ENCODE measurements around the gene SLC49A3. TPM values are rescaled to one million over a fixed set of nuclear protein-coding genes. Genes with fewer than 3 reads are reported as not detected.

Gene SLC49A3
- total and polyA plus RNA-seq, 9 donors = 0.43 to 5.2 (median 2.1) TPM

GRCh38 chr4:717601-718320 is 28.8 kb upstream of the SLC49A3 start:
- H3K27me3 ChIP-seq = no peaks in the 10 kb centered on the region
- TF ChIP-seq POLR2A (IDR thresholded peaks at IDR 0.05) = no peak
- no peak for TF ChIP-seq EP300 (IDR thresholded peaks at IDR 0.05)
- TF ChIP-seq, protein P1, sequence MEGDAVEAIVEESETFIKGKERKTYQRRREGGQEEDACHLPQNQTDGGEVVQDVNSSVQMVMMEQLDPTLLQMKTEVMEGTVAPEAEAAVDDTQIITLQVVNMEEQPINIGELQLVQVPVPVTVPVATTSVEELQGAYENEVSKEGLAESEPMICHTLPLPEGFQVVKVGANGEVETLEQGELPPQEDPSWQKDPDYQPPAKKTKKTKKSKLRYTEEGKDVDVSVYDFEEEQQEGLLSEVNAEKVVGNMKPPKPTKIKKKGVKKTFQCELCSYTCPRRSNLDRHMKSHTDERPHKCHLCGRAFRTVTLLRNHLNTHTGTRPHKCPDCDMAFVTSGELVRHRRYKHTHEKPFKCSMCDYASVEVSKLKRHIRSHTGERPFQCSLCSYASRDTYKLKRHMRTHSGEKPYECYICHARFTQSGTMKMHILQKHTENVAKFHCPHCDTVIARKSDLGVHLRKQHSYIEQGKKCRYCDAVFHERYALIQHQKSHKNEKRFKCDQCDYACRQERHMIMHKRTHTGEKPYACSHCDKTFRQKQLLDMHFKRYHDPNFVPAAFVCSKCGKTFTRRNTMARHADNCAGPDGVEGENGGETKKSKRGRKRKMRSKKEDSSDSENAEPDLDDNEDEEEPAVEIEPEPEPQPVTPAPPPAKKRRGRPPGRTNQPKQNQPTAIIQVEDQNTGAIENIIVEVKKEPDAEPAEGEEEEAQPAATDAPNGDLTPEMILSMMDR (IDR thresholded peaks at IDR 0.05) = no peak
- H3K36me3 ChIP-seq = no peaks in the 10 kb centered on the region
- intact Hi-C loops (cut with DNase I) = no loop called here
- H3K4me1 ChIP-seq (ENCODE audit: insufficient read depth) = peaks cover 21% of the 10 kb centered on the region
- DNase-seq = no peak
- H3K27ac ChIP-seq = no peak overlapping the region
- no peaks in the 10 kb centered on the region for H3K9me3 ChIP-seq
- no peak overlapping the region for H3K4me3 ChIP-seq
- 81 to 85% (median 82%) methylated on average over 30 to 34 of the region's 34 CpGs for WGBS, 3 donors

DNA sequence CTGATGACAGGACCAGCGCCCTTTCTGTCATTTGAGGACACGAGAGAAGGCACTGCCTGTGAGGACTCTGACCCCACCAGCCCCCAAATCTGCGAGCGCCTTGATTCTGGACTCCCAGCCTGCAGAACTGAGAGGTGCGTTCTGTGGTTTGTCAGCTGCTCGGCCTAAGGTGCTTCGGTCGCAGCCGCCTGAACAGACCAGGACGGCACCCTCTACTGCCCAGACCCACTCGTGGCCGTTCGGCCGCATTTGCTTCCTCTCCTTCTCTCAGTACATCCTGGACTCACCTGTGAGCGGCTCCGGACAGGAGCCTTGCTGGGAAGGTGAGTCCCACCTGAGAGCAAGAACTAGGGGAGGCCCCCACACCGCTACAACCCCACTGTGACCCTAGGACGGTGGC is 25.1 kb upstream of the SLC49A3 start:
- no peaks in the 10 kb centered on the region for H3K9me3 ChIP-seq
- H3K36me3 ChIP-seq = no peaks in the 10 kb centered on the region
- H3K27ac ChIP-seq = no peak overlapping the region
- no peak for TF ChIP-seq EP300 (IDR thresholded peaks at IDR 0.05)
- TF ChIP-seq, protein P1 (IDR thresholded peaks at IDR 0.05) = no peak
- TF ChIP-seq POLR2A (IDR thresholded peaks at IDR 0.05) = no peak
- no peak overlapping the region for H3K4me3 ChIP-seq
- intact Hi-C loops (cut with DNase I) = no loop called here
- H3K4me1 ChIP-seq (ENCODE audit: insufficient read depth) = peaks cover 4% of the 10 kb centered on the region
- no peaks in the 10 kb centered on the region for H3K27me3 ChIP-seq
- no peak for DNase-seq
- 87 to 89% (median 88%) methylated on average over 18 of the region's 18 CpGs for WGBS, 3 donors

DNA sequence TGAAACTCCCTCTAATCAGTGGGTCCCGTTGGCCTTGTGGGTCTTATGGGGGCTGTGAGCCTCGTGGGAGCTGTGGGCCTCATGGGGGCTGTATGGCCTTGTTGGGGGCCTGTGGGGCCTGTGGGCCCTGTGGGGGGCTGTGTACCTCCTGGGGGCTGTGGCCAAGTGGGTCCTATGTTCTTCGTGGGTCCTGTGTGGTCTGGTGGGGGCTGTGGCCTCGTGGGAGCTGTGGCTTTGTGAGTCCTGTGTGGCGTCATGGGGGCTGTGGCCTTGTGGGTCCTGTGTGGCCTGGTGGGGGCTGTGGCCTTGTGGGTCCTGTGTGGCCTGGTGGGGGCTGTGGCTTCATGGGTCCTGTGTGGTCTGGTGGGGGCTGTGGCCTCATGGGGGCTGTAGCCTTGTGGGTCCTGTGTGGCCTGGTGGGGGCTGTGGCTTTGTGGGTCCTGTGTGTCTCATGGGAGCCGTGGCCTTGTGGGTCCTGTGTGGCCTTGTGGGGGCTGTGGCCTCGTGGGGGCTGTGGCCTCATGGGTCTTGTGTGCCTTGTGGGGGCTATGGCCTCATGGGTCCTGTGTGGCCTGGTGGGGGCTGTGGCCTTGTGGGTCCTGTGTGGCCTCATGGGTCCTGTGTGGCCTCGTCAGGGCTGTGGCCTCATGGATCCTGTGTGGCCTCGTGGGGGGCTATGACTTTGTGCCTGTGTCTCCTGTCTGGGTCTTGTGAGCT is 24.1 kb upstream of the SLC49A3 start:
- intact Hi-C loops (cut with DNase I) = no loop called here
- peaks cover 12% of the 10 kb centered on the region for H3K4me1 ChIP-seq (ENCODE audit: insufficient read depth)
- no peaks in the 10 kb centered on the region for H3K36me3 ChIP-seq
- H3K4me3 ChIP-seq = no peak overlapping the region
- TF ChIP-seq, protein P1 (IDR thresholded peaks at IDR 0.05) = no peak
- TF ChIP-seq EP300 (IDR thresholded peaks at IDR 0.05) (no peak), POLR2A (IDR thresholded peaks at IDR 0.05) (no peak)
- no peaks in the 10 kb centered on the region for H3K9me3 ChIP-seq
- 51 to 79% (median 69%) methylated on average over 2 to 9 of the region's 9 CpGs for WGBS, 3 donors
- no peak overlapping the region for H3K27ac ChIP-seq
- no peak for DNase-seq
- no peaks in the 10 kb centered on the region for H3K27me3 ChIP-seq

DNA sequence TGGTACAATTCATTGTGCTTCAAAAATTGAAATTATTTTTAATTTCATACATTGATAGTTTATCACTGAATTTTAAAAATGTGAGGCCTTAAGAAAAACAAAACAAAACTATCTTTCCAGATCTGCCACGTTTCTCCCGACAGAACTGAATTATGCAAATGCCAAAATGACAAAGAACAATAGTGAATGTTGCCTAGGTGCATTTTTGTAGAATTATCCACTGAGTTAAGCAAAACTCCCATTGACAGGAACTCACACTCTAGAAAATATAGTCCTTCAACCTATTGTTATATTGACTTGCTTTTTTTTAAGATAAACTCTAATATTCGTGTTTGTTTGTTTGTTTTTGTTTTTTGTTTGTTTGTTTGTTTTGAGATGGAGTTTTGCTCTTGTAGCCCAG is 23.1 kb upstream of the SLC49A3 start:
- WGBS, 3 donors = 36 to 55% (median 39%) methylated on average over 3 of the region's 3 CpGs
- intact Hi-C loops (cut with DNase I) = no loop called here

More for the DNA sequence above, 23.1 kb upstream of the SLC49A3 start:
- Histone ChIP-seq H3K27ac (no peak overlapping the region), H3K4me1 (ENCODE audit: insufficient read depth) (peaks cover 19% of the 10 kb centered on the region), H3K36me3 (no peaks in the 10 kb centered on the region), H3K4me3 (no peak overlapping the region), H3K9me3 (no peaks in the 10 kb centered on the region), H3K27me3 (no peaks in the 10 kb centered on the region)
- DNase-seq = no peak
- TF ChIP-seq, protein P1 (IDR thresholded peaks at IDR 0.05) = no peak
- TF ChIP-seq POLR2A (IDR thresholded peaks at IDR 0.05) = no peak
- TF ChIP-seq EP300 (IDR thresholded peaks at IDR 0.05) = no peak
